ENCODE results near the gene FAM20C. TPM values are rescaled to one million over a fixed set of nuclear protein-coding genes. Genes with fewer than 3 reads are reported as not detected.

Gene FAM20C
- total RNA-seq, 3 donors from 2014 or later = 0.47 to 2.0 (median 1.7) TPM

DNA sequence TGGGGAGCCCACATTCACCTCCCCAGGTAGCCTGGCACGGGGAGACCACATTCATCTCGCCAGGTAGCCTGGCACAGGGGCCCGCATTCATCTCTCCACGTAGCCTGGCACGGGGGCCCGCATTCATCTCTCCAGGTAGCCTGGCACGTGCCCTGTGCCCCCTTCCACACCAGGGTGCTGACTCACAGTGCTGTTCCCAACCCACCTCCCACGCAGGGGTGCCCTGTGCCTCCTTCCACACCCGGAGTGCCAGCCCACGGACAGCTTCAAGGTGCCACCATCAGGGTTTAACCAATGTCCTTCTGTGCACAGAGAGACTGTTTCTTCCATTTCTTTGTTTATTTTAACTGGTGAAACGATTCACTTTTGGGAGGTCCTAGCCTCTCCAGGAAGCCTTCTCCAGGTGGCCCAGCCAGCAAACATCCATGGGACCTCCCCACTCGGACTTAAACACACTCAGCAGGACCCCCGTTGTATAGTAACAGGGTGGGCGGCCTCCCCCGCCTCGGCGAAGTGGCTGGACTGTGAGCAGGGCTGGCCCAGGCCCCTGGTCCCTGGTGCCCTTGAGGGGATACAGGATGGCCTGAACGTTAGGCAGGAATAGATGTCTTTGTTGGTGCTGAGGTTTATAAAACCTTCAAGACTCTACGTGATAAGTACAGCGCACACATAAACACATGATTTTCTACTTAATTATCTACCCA lies 56.5 kb downstream of the FAM20C start:
- Mint-ChIP-seq H3K36me3 (ENCODE audit: insufficient read depth) (no peaks in the 10 kb centered on the region), H3K4me1 (ENCODE audit: low read depth) (no peaks in the 10 kb centered on the region), H3K9me3 (no peaks in the 10 kb centered on the region), H3K4me3 (no peak overlapping the region), H3K27me3 (ENCODE audit: low read depth) (peaks cover 2% of the 10 kb centered on the region)
- no peak for DNase-seq
- no peak for ATAC-seq

DNA sequence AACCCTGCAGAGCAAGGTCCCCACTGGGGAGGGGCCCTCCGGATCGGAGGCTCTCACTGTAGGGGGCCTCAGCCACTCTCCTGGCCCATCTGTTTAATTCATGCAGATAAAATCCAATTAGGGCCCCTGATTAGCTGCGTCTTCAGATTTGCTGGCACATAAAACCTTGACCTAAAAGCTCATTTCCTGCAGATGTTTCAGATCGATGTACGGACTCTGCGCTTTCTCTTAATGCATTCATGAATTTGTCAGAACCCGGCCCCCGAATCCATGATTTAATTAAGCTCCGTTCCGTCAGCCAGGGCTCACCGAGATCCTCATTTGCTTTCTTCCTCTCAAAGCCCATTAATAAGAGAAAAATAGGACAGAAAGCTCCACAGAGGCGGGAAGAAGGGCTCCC lies 57.6 kb downstream of the FAM20C start:
- no peak for DNase-seq
- ATAC-seq = no peak
- no peaks in the 10 kb centered on the region for H3K4me1 Mint-ChIP-seq (ENCODE audit: low read depth)
- no peak overlapping the region for H3K4me3 Mint-ChIP-seq
- no peaks in the 10 kb centered on the region for H3K9me3 Mint-ChIP-seq
- peaks cover 2% of the 10 kb centered on the region for H3K27me3 Mint-ChIP-seq (ENCODE audit: low read depth)
- H3K36me3 Mint-ChIP-seq (ENCODE audit: insufficient read depth) = no peaks in the 10 kb centered on the region

DNA sequence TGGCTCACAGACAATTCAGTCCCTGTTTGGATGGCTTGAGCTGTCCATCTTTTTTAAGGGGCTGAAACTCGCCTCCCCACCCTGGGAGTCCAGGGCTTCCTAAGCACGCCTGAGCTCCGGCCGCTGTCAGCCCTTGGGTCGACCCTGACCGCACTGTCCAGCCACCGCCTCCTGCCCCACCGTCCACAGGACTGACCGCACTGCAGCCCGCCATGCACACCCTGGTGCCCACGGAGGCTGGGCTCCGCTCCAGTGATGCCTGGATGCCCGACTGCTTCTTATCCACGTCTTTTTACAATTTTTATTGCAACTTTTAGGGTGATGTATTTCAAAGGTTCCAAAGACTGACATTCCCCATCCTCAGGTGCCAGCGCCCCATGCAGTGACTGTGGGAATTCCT lies 58.2 kb downstream of the FAM20C start:
- ATAC-seq = no peak
- DNase-seq = no peak
- H3K27me3 Mint-ChIP-seq (ENCODE audit: low read depth) = peaks cover 2% of the 10 kb centered on the region
- no peak overlapping the region for H3K4me3 Mint-ChIP-seq
- no peaks in the 10 kb centered on the region for H3K9me3 Mint-ChIP-seq
- H3K4me1 Mint-ChIP-seq (ENCODE audit: low read depth) = no peaks in the 10 kb centered on the region
- H3K36me3 Mint-ChIP-seq (ENCODE audit: insufficient read depth) = no peaks in the 10 kb centered on the region

DNA sequence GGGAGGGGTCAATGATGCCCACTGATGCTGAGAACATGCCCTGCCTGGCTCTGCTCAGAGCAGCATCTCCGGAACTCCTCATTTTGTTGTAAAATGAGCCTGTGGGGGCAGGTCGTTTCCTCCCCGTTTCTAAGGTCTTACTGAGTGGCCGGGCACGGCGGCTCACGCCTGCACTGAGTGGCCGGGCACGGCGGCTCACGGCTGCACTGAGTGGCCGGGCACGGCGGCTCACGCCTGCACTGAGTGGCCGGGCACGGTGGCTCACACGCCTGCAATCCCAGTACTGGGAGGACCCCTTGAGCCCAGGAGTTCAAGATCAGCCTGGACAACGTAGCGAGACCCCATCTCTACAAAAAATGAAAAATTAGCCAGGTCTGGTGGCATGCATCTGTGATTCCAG lies 58.6 kb downstream of the FAM20C start:
- Mint-ChIP-seq H3K36me3 (ENCODE audit: insufficient read depth) (no peaks in the 10 kb centered on the region), H3K4me1 (ENCODE audit: low read depth) (no peaks in the 10 kb centered on the region), H3K4me3 (no peak overlapping the region), H3K27me3 (ENCODE audit: low read depth) (peaks cover 2% of the 10 kb centered on the region), H3K9me3 (no peaks in the 10 kb centered on the region)
- no peak for ATAC-seq
- DNase-seq = no peak

DNA sequence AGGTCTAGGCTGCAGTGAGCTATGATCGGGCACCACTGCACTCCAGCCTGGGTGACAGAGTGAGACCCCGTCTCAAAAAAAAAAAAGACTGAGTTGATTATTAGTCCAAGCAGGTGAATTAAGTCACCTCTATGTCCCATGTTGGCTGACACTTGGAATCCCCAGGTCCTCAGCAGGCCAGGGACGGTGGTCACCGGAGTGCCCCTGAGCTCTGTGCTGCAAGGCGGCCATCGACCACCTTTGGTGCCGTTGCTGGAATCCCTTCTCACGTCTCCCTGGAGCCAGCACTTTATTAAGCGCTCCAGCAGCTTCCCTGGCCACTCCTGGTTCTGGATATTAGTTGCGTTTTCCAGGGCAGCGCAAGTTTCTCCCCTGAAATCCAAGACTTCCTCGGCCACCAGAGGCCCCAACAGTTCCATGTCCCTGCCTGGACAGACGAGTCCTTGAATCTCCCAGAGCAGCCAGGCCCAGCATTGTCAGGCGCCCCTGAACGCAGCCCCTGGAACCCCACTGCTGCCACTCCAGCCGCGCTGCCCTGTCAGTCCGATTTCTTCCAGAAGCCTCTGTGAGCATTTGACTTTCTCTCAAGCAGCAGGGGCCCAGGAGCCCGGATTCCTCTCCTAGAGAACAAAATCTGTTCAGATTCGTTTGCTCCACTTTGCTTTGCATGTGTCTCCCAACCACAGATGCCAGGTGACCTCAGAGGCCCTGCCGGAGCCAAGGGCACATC lies 59.2 kb downstream of the FAM20C start:
- Mint-ChIP-seq H3K27me3 (ENCODE audit: low read depth) (no peaks in the 10 kb centered on the region), H3K36me3 (ENCODE audit: insufficient read depth) (no peaks in the 10 kb centered on the region), H3K4me1 (ENCODE audit: low read depth) (no peaks in the 10 kb centered on the region), H3K4me3 (no peak overlapping the region), H3K9me3 (no peaks in the 10 kb centered on the region)
- DNase-seq = no peak
- no peak for ATAC-seq

DNA sequence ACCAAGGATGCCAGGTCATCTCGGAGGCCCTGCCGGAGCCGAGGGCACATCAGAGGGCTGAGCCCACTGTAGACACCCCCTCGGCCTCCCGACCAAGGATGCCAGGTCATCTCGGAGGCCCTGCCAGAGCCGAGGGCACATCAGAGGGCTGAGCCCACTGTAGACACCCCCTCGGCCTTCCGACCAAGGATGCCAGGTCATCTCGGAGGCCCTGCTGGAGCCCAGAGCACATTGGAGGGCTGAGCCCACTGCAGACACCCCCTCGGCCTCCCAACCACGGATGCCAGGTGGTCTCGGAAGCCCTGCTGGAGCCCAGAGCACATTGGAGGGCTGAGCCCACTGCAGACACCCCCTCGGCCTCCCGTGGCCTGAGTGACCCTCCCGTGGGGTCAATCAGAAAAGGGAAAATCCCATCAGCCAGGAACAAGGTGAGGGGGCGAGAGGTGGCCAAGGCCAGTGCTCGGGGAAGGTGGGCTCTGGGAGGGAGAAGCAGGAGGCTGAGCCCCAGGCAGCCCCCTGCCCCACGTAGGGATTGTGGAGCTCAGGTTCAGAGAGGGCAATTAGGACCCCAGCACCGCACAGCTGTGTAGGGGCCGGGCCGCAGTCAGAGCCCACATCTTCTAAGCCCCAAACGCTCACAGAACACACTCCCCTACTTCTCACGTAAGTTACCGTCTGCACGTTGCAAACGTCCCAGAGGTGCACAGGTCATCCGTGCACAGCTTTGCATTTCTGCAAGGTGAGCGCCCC lies 60.0 kb downstream of the FAM20C start:
- Mint-ChIP-seq H3K4me3 (no peak overlapping the region), H3K9me3 (no peaks in the 10 kb centered on the region), H3K4me1 (ENCODE audit: low read depth) (no peaks in the 10 kb centered on the region), H3K27me3 (ENCODE audit: low read depth) (no peaks in the 10 kb centered on the region), H3K36me3 (ENCODE audit: insufficient read depth) (no peaks in the 10 kb centered on the region)
- DNase-seq (no peak), ATAC-seq (no peak)

DNA sequence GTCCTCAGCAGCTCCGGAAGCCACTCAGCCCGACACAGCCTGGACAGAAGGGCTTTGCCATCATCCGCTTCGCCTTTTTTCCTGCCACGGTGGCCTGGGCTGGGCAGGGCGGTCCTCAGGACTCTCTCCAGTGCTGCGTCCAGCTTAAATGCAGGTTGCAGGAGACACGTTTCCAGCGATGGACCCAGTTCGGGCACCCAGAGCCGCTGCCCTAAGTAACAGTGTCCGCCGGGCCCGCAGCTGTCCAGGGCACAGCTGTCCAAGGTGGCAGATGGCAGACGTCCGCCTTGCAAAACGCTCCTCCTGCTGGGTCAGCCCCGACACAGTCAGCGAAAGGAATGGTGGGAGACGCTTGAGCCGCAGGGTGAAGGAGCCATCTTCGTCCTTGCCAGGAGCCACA lies 60.6 kb downstream of the FAM20C start:
- Mint-ChIP-seq H3K36me3 (ENCODE audit: insufficient read depth) (no peaks in the 10 kb centered on the region), H3K9me3 (no peaks in the 10 kb centered on the region), H3K27me3 (ENCODE audit: low read depth) (no peaks in the 10 kb centered on the region), H3K4me3 (no peak overlapping the region), H3K4me1 (ENCODE audit: low read depth) (no peaks in the 10 kb centered on the region)
- ATAC-seq (no peak), DNase-seq (no peak)

DNA sequence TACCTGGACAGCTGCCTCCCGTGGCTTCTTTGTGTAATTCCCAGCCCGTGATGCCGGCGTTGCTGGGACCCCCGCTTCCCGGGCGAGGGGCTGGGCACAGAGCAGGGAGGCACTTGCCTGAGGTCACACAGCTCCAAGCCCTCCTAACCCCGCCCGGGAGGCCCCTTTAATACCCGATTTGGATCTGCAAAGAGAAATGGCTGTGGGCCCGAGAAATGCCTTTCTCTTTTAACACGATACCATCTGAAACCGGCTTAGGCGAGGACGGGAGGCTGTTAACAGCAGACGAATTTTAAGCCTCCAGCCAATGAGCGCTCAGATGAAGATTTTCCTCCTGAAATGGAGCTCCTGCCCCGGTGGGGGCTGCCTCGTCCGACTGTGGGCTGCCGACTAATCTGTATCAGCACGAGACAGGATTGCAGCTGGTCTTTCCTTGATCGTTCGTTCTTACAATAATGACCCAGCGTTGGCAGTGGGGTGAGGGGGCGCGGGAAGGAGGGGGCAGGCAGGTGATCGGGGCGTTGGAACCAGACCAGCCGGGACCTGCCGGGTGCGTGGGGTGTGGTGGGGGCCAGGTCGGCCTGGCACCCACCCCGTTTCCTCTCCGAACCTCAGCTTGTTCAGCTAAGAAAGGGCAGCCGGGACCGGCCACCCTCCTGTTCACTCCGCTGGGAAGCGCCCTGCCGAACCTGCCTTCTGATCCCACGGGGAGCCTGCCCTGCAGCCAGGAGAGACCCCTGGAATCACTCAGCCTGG lies 61.4 kb downstream of the FAM20C start:
- Mint-ChIP-seq H3K9me3 (no peaks in the 10 kb centered on the region), H3K36me3 (ENCODE audit: insufficient read depth) (no peaks in the 10 kb centered on the region)
- no peak for DNase-seq

DNA sequence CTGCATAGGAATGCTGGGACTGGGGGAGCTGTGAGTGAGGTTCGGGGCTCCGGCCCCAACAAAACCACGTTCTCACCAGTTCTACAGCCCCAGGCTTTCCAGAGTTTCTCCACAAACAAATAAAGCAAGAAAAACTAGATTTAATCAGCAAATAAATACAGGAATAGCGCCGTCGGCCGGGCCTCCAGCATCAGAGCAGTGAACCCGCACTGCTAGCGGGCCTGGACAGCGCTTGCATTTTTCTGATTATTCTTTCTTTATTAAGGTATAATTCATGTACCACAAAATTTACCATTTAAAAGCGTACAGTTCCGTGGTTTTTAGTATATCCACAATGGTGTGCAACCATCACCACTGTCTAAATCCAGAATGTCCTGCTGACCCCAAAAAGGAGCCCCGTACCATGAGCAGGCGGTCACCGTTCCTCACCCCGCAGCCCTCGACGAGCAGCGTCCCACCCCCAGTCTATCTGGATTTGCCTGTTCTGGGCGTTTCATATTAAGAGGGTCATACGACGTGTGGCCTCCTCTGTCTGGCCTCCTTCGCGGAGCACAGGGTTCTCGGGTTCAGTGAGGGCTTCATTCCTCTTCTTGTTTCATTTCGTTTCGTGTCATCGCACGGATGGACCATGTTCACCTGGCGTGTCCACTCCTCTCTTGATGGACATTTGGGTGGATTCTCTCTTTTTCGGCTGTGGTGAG lies 62.1 kb downstream of the FAM20C start:
- Mint-ChIP-seq H3K4me1 (ENCODE audit: low read depth) (no peaks in the 10 kb centered on the region), H3K27me3 (ENCODE audit: low read depth) (no peaks in the 10 kb centered on the region), H3K36me3 (ENCODE audit: insufficient read depth) (no peaks in the 10 kb centered on the region), H3K9me3 (no peaks in the 10 kb centered on the region), H3K4me3 (no peak overlapping the region)
- ATAC-seq = no peak
- no peak for DNase-seq

More for the DNA sequence above, 61.4 kb downstream of the FAM20C start:
- ATAC-seq = no peak
- Mint-ChIP-seq H3K27me3 (ENCODE audit: low read depth) (no peaks in the 10 kb centered on the region), H3K4me1 (ENCODE audit: low read depth) (no peaks in the 10 kb centered on the region), H3K4me3 (no peak overlapping the region)

DNA sequence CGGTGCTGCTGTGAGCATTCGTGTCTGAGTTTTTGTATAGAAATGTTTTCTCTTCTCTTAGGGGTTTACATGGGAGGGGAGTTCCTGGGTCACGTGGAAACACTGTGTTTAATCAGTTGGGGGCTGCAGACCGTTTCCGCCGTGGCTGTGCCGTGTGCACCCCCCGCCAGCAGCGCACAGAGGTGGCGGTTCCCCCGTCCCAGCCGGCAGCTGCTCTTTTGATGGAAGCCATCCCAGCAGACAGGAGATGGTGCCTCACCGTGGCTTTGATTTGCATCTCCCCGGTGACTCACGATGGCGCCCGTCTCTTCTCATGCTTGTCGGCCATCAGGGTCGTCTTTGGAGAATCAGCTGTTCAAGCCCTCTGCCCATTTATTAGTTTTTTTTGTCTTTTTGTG lies 62.7 kb downstream of the FAM20C start:
- Mint-ChIP-seq H3K27me3 (ENCODE audit: low read depth) (no peaks in the 10 kb centered on the region), H3K4me3 (no peak overlapping the region), H3K9me3 (no peaks in the 10 kb centered on the region), H3K36me3 (ENCODE audit: insufficient read depth) (no peaks in the 10 kb centered on the region), H3K4me1 (ENCODE audit: low read depth) (no peaks in the 10 kb centered on the region)
- no peak for ATAC-seq
- DNase-seq = no peak

DNA sequence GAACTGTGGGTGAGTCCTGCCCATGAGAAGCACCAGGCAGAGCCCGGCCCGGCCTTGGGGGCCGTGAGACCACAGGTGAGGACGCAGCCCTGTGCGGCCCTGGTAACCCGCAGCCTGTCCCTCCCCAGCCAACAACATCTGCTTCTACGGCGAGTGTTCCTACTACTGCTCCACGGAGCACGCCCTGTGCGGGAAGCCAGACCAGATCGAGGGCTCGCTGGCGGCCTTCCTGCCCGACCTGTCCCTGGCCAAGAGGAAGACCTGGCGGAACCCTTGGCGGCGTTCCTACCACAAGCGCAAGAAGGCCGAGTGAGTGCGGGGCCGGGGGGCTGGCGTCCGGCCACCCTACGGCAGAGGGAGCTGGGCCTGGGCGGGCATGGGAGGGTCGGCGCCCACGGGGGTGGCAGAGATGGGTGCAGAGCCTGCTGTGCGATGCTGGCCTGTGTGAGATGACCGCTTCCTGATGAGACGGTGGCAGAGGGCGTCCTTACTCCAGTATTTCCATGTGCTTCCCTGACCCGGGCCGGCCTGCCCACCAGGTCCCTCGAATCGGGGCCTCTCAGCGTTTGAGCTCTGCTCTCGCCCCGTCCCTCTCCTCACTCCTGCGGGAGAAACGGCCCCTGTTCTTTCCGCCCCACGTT lies 63.5 kb downstream of the FAM20C start:
- no peaks in the 10 kb centered on the region for H3K4me1 Mint-ChIP-seq (ENCODE audit: low read depth)
- no peaks in the 10 kb centered on the region for H3K9me3 Mint-ChIP-seq
- no peak for DNase-seq
- H3K4me3 Mint-ChIP-seq = no peak overlapping the region
- H3K36me3 Mint-ChIP-seq (ENCODE audit: insufficient read depth) = no peaks in the 10 kb centered on the region
- ATAC-seq = no peak
- H3K27me3 Mint-ChIP-seq (ENCODE audit: low read depth) = no peaks in the 10 kb centered on the region

DNA sequence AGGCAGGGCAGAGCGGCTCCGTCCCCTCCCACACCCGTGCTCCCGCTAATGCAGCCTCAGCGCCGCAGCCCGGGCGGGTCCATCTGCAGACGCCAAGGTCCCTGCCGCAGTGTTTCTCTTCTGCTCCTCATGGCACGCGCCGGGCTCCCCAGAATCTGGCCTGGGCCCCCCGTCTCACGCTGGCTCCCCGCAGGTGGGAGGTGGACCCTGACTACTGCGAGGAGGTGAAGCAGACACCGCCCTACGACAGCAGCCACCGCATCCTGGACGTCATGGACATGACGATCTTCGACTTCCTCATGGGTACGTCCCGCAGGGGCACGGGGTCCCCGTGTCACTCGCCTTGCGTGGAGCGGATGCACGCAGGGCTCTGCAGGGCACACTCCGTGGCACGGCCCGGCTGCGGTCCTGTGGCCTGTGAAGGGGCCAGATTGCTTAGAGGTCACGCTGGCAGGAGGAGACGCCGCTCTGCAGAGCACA lies 64.1 kb downstream of the FAM20C start:
- Mint-ChIP-seq H3K9me3 (no peaks in the 10 kb centered on the region), H3K36me3 (ENCODE audit: insufficient read depth) (no peaks in the 10 kb centered on the region), H3K27me3 (ENCODE audit: low read depth) (no peaks in the 10 kb centered on the region), H3K4me3 (no peak overlapping the region), H3K4me1 (ENCODE audit: low read depth) (no peaks in the 10 kb centered on the region)
- no peak for ATAC-seq
- DNase-seq = no peak

DNA sequence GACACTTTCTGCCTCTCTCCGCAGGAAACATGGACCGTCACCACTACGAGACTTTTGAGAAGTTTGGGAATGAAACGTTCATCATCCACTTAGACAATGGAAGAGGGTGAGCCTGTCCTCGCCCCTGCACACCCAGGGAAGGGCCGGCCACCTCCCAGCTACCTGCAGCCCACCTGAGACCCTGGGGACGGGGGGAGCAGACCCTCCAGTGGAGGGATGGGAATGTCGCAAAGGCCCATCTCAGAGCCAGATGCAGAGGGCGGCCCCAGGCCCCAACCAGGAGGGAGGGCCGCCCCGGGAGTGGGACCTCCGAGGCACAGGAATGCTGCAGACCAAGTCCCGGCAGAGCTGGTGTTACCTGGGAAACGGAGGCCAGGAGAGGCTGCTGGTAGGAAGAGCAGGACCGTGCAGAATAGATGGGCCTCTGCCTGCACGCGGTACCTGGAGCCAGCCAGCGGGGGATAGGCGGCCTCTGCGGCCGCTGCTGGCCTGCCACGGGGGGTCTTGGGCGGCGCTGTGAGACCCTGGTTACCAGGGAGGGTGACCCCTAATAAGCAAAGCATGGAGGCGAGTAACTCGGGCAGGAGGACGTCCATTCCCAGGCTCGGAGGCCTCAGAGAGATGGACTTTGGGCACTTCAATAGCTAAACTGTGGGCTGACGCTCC lies 64.7 kb downstream of the FAM20C start:
- no peak overlapping the region for H3K4me3 Mint-ChIP-seq

More for the DNA sequence above, 64.7 kb downstream of the FAM20C start:
- no peak for DNase-seq
- Mint-ChIP-seq H3K9me3 (no peaks in the 10 kb centered on the region), H3K27me3 (ENCODE audit: low read depth) (no peaks in the 10 kb centered on the region), H3K36me3 (ENCODE audit: insufficient read depth) (no peaks in the 10 kb centered on the region), H3K4me1 (ENCODE audit: low read depth) (no peaks in the 10 kb centered on the region)
- ATAC-seq = no peak
